HG03045 (cell line): Measurements from ENCODE around the gene PLPP2.

Experiments used
- ATAC-seq: cut with Tn5 transposase; IDR thresholded peaks from one replicate; pipeline ENCODE4 v1.9.1; 2021; ENCODE audit warnings: mild to moderate bottlenecking, moderate library complexity; ENCODE audit not compliant: unreplicated experiment

Gene PLPP2

DNA sequence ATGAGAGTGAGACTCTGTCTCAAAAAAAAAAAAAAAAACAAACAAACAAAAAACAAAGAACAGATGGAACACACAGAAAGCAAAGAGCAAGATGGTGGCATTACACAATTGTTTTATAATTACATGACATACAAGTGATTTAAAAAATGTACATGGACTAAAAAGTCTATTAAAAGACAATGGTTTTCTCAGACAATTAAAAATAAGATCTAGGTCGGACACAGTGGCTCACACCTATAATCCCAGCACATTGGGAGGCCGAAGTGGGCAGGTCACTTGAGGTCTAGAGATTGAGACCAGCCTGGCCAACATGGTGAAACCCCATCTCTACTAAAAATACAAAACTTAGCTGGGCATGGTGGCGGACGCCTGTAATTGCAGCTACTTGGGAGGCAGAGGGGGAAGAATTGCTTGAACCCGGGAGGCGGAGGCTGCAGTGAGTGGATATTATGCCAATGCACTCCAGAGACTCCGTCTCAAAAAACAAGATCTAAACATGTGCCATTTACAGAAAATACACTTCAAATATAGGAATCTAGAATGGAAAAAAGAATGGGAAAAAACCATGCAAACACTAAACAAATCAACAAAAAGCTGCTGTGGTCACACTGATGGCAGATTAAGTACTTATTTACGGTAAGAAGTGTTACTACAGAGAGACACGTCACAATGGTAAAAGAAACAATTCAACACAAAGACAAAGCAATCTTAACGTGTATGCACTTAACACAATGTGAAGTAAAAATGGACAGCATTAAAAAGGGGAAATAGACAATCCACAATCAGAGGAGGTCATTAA is 26.7 kb upstream of the PLPP2 start:
- ATAC-seq = no peak

GRCh38 chr19:315811-316210 is 24.6 kb upstream of the PLPP2 start:
- ATAC-seq = no peak

- no peak for ATAC-seq
These were observed 23.0 kb upstream of the PLPP2 start for GRCh38 chr19:313988-314815.

DNA sequence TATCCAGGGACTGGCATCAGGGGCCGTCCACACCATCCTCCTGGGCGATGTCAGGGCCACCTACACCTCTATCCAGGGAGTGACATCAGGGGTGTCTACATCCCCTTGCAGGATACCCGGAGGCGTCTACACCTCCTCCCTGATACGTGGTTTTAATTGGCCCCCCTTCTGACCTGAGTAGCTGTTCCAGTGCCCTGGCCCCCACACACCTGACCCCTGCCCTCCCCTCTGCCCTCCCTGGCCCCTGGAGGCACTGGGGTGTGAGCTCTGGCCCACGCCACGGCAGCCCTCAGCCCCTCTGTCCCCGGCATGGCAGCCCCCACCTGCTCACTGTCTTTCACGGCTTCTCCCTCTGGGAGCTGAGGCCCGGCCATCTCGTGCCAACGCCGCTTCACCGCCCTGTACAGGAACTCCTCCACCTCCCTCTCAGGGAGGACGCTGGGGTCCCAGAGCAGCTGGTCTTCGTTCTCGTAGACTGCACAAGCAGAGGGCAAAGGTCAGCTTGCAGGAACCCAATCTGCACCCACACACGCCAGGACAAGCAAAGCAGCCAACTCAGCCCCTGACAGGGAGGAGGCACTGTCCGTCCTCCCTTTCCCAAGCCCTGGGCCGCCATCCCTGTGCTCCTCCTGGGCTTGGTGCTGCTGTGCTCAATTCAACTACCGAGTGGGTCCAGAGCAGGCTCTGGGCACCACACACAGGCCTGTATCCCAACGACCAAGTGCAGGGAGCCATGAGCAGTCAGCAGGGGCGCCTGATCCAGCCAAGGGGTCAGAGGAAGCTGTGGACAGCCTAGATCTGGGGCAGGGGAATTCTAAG is 22.2 kb upstream of the PLPP2 start:
- no peak for ATAC-seq

DNA sequence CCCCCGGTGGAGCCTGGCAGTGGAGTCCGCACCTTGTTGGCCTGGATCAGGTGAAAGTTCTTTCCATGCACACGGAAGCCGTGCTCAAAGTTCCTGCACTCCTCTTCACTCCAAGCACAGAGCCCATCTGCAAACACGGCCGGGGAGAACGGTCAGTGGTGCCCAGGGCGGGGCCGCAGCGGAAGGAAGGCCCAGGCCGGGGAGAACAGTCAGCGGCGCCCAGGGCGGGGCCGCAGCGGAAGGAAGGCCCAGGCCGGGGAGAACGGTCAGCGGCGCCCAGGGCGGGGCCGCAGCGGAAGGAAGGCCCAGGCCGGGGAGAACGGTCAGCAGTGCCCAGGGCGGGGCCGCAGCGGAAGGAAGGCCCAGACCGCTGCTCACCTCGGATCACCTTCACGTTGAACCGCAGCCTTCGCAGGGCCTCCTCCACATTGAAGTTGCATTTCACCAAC is 20.6 kb upstream of the PLPP2 start:
- no peak for ATAC-seq

DNA sequence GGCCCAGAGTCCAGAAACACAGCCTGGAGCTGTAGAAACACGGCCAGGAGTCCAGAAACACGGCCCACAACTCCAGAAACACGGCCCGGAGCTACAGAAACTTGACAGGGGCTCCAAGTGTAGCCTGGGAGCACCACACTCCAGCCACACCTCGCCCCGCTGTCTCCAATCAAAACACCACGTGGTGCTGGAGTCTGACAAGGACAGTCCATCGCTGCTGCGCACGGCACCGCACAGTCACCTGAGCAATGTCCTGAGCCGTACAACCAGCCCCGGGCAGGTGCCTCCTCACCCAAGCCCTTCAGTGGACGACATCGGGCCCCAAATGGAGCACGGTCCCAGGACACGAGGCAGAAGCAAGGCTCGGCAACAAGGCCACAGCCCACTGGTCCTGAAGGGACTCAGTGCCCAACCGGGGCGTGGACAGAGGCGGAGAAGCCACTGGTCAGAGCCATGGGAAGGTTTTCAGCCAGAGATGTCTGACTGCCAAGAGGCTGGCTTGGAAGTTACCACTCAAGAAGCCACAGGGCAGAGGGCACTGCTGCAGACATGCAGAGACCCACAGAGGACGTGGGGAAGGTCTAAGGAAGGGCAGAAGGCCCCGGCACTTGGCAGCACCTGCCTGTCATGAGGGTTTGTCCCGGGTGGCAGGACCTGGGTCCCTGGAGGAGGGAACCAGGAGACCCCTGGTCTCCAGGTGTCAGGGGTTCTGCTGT is 19.7 kb upstream of the PLPP2 start:
- no peak for ATAC-seq

GRCh38 chr19:310141-310651 is 19.0 kb upstream of the PLPP2 start:
- no peak for ATAC-seq

DNA sequence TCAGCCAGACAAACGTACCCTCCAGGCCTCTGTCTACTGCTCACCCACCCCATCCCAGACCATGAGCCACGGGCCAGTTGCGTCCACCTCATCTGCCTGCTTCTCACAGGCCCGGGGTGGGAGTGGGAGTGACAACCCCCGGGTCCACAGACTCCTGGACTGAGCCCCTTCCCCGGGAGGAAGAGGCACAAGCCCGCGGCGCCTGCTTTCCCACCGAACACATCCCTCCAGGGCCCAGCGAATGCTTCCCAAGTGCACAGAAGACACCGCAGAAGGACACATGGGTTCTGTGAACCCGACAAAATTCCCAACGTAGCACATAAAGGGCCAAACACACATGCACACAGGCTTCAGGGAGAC is 18.0 kb upstream of the PLPP2 start:
- ATAC-seq = no peak

DNA sequence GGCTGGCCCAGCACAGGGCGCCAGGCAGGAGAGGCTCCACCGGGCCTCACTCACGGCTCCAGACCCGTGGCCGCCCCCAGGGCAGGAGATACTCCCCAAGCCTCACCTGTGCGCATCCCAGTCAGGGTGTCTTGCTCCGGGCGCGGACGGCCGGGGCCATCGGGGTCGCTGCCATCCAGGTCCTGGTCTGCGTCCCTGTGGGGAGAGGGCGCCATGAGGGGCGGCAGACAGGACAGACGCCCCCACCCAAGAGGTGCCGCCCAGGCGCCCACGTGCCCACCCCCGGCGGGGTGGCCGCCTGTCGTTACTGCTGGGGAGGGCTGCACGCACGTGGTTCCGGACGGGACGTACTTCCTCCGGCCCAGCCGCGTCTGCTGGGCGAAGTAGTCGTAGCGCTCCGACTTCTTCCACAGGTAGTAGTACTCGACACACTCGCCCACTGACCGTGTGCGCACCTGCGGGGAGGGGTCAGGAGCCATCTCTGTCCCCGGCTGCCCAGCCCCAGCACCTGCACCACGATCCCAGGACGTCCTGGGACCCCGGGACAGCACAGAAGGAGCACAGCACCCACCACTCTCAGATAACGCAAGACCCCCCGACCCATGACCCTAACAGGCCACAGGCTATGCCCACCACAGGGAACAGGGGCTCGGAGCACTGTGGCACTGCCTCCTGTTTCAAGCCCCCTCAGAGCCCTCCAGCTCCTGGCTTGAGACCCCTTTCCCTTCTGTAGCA is 17.4 kb upstream of the PLPP2 start:
- ATAC-seq = no peak

GRCh38 chr19:307793-308420 is 16.7 kb upstream of the PLPP2 start:
- ATAC-seq = no peak

DNA sequence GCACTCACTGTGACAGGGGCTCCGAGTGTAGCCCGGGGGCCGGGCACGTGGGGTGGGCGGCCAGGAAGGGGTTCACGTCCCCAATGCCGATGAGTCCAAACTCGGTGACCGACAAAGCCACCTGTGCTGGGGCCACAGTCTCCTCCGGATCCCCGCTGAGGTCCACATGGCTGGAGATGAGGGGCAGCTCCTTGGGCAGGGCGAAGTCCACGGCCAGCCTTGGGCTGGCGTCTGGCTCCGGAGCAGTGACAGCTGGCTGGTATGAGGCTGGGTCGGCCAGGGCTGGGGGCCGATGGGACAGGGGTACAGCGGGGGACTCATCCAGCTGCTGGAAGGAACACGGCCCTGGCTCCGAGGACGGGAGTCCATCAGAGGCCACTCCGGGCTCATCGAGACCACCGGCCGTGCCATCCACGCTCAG is 15.9 kb upstream of the PLPP2 start:
- no peak for ATAC-seq

DNA sequence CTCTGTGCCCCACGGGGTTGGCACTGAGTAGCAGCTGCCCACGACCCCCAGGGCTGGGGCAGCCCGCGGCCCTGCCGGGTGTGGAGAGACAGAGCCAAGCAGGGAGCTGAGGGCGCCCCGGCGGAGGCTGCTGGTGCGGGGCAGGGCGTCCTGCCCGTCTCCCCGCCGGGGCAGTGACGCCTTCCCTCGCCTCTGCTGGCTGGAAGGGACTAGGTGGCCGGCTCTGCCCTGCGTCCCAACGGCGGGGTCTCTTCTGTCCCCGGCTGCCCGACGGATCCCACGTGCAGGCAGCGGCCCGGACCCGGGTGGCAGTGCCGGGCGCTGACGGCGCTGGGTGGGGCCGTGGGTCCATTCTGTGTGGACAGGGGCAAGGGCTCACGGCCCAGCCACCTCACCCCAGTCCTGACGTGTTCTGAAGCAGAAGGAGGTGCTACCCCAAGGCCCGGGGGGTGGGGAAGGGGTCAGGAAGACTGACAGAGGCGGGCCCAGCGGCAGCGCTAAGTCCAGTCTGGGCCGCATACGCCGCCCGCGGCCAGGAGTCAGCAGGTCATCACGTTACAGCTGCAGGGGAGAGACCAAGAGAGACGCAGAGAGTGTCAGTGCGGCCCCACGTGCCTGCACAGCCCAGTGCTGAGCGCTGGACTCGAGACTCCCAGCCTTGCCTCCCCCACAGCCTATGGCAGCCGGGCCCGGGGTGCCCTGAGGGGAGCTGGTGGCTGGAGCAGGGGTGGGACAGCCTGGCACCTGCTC is 15.1 kb upstream of the PLPP2 start:
- ATAC-seq = no peak

DNA sequence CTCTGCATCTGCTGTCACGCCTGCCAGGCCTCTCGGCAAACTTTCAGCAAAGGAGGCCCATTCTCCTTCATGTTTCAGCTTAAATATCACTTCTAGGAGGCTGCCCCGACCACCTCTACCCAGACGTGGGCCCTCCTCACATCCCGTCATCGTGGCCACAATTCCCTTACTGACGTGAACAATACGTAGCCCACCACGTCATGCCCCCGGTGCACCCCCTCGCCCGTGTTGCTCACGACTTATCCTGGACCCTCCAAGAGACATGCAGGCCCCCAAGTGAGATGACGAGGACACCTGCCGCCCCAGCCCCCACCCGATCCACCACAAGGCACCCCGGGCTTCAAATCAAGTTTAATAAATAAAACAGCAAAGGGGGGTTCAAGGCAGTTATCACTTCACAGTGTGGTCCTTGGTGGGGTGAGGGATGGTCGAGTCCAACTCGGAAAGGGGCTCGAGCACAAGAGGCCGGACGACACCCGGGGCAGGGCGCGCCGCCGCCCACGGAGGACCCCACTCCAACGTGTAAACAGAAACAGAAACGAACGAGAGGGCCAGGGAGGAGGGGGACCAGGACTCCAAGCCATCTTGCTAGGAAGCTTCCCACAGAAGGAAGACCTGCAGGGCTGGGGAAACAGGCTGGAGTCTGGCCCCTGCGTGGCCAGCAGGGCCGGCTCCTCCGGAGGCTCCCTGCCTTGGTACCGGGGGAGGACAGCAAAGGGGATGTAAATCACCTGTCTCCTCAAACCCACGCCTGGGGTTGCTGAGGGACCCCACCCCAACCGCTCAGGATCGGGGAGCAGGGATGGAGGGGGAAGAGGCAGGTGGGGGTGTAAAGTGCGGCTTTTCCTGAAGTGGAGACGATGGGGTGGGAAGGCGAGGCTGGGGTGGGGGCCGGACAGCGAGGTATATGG is 14.3 kb upstream of the PLPP2 start:
- no peak for ATAC-seq

DNA sequence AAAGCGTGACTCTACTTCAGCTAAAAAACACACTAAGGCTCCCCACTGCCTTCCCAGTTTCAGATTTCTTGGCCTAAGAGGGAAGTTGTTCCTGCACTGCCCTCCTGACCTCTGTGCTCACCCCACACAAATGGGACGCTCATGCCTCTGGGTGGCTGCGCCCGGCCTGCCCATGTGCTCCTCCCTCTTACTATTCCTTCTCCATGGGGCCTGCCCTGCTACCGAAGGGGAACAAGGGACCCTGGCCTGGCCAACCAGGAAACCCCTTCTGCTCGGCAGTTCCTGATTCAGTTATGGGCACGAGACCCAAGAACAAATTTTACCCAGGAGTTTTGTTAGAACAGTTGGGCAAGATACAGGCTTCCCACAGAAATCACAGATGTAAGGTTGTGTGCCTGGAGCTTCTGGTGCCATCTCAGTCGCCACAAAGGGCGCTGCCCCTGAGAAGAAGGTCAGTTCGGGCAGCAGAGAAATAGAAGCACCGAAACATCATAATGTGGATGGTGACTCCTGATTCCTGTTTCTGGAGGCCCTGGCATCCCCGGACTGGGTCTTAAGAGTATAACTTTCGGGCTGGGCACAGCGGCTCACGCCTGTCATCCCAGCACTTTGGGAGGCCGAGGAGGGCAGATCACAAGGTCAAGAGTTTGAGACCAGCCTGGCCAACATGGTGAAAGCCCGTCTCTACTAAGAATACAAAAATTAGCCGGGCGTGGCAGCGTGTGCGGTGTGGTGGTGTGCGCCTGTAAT is 5.4 kb upstream of the PLPP2 start:
- no peak for ATAC-seq

- ATAC-seq = no peak
These were observed 4.6 kb upstream of the PLPP2 start for GRCh38 chr19:295687-296370.

GRCh38 chr19:294946-295686 is 3.9 kb upstream of the PLPP2 start:
- no peak for ATAC-seq
